Measurements from ENCODE around the gene MANF. TPM values are rescaled to one million over a fixed set of nuclear protein-coding genes. Genes with fewer than 3 reads are reported as not detected.

The MANF gene
- total and polyA plus RNA-seq, 2 of the 13 experiments (the other 11 are each of a cell fraction or from before 2014, with no cell fraction given), result 55.4 to 269 TPM

DNA sequence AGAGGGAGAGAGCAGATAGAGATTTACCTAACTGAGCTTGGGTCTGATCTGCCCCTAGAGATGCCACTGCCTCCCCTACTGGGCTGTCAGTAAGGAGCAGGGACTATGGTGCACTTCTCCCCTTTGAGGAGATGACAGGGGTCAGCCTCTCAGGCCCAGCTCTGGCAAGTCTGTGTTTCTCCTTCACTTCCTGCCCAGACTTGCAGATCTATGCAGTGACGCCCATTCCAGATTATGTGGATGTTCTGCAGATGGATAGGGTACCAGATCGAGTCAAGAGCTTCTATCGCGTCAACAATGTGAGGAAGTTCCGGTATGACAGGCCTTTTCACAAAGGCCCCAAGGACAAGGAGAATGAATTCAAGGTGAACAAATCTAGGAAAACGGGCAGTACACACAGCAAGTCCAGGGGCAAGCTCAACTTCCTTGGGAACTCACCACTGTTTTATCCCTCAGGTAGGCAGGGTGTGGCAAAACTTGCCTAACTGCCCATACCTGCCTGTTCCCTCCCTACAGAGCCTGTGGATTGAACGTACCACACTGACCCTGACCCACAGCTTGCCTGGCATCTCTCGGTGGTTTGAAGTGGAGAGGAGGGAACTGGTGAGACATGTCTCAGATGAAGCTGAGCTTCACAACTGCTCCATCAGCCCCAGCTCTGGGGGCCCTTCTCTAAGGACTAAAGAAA is 29.1 kb upstream of the MANF start:
- ATAC-seq, result no peak
- no peak overlapping the region for H3K27ac ChIP-seq (ENCODE audit: extremely low read length, insufficient read depth, low read length)
- H3K36me3 ChIP-seq (replicated peaks in 1 of 2; ENCODE audit: control insufficient read depth in 1 of 2, insufficient read depth in 2 of 2, low read length in 2 of 2), result no peaks in the 10 kb centered on the region
- H3K4me1 ChIP-seq (ENCODE audit: insufficient read depth, low read length), result no peaks in the 10 kb centered on the region
- H3K4me3 ChIP-seq (replicated peaks in 1 of 3; ENCODE audit: insufficient read depth in 1 of 3, low read depth in 2 of 3, low read length in 3 of 3), result no peak overlapping the region
- H3K79me2 ChIP-seq (ENCODE audit: insufficient read depth, low read length), result no peaks in the 10 kb centered on the region
- no peak for TF ChIP-seq GATAD1 (CRISPR knock-in tag; IDR thresholded peaks at IDR 0.05)
- TF ChIP-seq ZNF30 (CRISPR knock-in tag; IDR thresholded peaks at IDR 0.05), result no peak
- POLR2A ChIA-PET, result no interaction called here
- intact Hi-C loops (cut with micrococcal nuclease; ENCODE audit: unreplicated experiment), result no loop called here
- CTCF ChIA-PET (ENCODE audit: low intra/inter-chr PET ratio, low total read pairs), result no interaction called here
- no peak overlapping the region for H3K9ac ChIP-seq (ENCODE audit: insufficient read depth, low read depth, low read length)
- peaks cover 2 to 17% of the 10 kb centered on the region in 2 experiments; a peak in 2 of 5 replicates for H3K27me3 ChIP-seq (ENCODE audit: control insufficient read depth in 1 of 2, insufficient read depth in 2 of 2, low read length in 2 of 2)
- no TSS peak for BruUV-seq (replicated peaks)
- no peak overlapping the region for H3K4me2 ChIP-seq (ENCODE audit: low read depth, low read length)
- no peaks in the 10 kb centered on the region for H4K20me1 ChIP-seq (ENCODE audit: insufficient read depth, low read length)
- no peaks in the 10 kb centered on the region for H3K9me3 ChIP-seq (ENCODE audit: low read length)
- WGBS (ENCODE audit: low lambda C conversion rate), result 34% methylated on average over 8 of the region's 8 CpGs
- in situ Hi-C loops (cut with HindIII; ENCODE audit: extremely low pct_ligation_motif_present, low pct_unique_long_range_greater_than_20kb), result no loop called here
- FAIRE-seq, result no peak
- no peak for DNase-seq (ENCODE audit: low spot score)
- H2AFZ ChIP-seq (ENCODE audit: low read length), result no peak overlapping the region

DNA sequence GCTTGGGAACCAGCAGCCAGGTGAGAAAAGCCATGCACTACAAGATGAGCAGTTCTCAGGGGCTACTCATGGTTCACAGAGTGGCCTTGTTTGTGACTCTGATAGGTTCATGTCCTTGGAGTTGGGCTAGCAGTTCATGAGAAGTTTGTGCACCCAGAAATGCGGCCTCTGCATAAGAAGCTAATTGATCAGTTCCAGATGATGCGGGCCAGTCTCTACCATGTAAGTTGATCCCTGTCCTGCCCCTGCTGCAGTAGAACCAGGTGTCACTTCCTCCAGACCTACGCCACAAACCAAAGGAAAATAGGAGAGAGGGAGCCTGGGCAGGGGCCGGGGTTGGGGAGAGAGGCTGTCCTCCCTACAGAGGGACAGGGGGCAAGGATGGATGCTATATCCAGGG is 27.2 kb upstream of the MANF start:
- Histone ChIP-seq H3K9me3 (ENCODE audit: low read length) (no peaks in the 10 kb centered on the region), H3K27me3 (ENCODE audit: control insufficient read depth in 1 of 2, insufficient read depth in 2 of 2, low read length in 2 of 2) (peaks cover 2 to 25% of the 10 kb centered on the region in 2 experiments; a peak in 4 of 5 replicates), H2AFZ (ENCODE audit: low read length) (no peak overlapping the region), H4K20me1 (ENCODE audit: insufficient read depth, low read length) (no peaks in the 10 kb centered on the region), H3K36me3 (replicated peaks in 1 of 2; ENCODE audit: control insufficient read depth in 1 of 2, insufficient read depth in 2 of 2, low read length in 2 of 2) (no peaks in the 10 kb centered on the region), H3K27ac (ENCODE audit: extremely low read length, insufficient read depth, low read length) (no peak overlapping the region), H3K4me2 (ENCODE audit: low read depth, low read length) (no peak overlapping the region), H3K4me3 (replicated peaks in 1 of 3; ENCODE audit: insufficient read depth in 1 of 3, low read depth in 2 of 3, low read length in 3 of 3) (no peak overlapping the region), H3K79me2 (ENCODE audit: insufficient read depth, low read length) (no peaks in the 10 kb centered on the region), H3K4me1 (ENCODE audit: insufficient read depth, low read length) (no peaks in the 10 kb centered on the region), H3K9ac (ENCODE audit: insufficient read depth, low read depth, low read length) (no peak overlapping the region)
- ChIA-PET CTCF (ENCODE audit: low intra/inter-chr PET ratio, low total read pairs) (no interaction called here), POLR2A (no interaction called here)
- in situ Hi-C loops (cut with HindIII; ENCODE audit: extremely low pct_ligation_motif_present, low pct_unique_long_range_greater_than_20kb) (no loop called here), intact Hi-C loops (cut with micrococcal nuclease; ENCODE audit: unreplicated experiment) (no loop called here)
- TF ChIP-seq RNF2 (conservative IDR thresholded peaks at IDR 0.05; ENCODE audit: low read depth), result no peak
- no peak for TF ChIP-seq ZNF260 (CRISPR knock-in tag; IDR thresholded peaks at IDR 0.05; ENCODE audit: borderline replicate concordance, low read depth)
- TF ChIP-seq, protein P1, sequence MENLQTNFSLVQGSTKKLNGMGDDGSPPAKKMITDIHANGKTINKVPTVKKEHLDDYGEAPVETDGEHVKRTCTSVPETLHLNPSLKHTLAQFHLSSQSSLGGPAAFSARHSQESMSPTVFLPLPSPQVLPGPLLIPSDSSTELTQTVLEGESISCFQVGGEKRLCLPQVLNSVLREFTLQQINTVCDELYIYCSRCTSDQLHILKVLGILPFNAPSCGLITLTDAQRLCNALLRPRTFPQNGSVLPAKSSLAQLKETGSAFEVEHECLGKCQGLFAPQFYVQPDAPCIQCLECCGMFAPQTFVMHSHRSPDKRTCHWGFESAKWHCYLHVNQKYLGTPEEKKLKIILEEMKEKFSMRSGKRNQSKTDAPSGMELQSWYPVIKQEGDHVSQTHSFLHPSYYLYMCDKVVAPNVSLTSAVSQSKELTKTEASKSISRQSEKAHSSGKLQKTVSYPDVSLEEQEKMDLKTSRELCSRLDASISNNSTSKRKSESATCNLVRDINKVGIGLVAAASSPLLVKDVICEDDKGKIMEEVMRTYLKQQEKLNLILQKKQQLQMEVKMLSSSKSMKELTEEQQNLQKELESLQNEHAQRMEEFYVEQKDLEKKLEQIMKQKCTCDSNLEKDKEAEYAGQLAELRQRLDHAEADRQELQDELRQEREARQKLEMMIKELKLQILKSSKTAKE (CRISPR knock-in tag; IDR thresholded peaks at IDR 0.05; ENCODE audit: borderline replicate concordance), result no peak
- TF ChIP-seq GATA4 (IDR thresholded peaks at IDR 0.05; ENCODE audit: borderline replicate concordance, low read depth), result no peak
- TF ChIP-seq, protein P2, sequence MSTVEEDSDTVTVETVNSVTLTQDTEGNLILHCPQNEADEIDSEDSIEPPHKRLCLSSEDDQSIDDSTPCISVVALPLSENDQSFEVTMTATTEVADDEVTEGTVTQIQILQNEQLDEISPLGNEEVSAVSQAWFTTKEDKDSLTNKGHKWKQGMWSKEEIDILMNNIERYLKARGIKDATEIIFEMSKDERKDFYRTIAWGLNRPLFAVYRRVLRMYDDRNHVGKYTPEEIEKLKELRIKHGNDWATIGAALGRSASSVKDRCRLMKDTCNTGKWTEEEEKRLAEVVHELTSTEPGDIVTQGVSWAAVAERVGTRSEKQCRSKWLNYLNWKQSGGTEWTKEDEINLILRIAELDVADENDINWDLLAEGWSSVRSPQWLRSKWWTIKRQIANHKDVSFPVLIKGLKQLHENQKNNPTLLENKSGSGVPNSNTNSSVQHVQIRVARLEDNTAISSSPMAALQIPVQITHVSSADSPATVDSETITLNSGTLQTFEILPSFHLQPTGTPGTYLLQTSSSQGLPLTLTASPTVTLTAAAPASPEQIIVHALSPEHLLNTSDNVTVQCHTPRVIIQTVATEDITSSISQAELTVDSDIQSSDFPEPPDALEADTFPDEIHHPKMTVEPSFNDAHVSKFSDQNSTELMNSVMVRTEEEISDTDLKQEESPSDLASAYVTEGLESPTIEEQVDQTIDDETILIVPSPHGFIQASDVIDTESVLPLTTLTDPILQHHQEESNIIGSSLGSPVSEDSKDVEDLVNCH (CRISPR knock-in tag; IDR thresholded peaks at IDR 0.05), result no peak
- DNase-seq (ENCODE audit: low spot score) (no peak), FAIRE-seq (no peak), ATAC-seq (no peak)
- no TSS peak for BruUV-seq (replicated peaks)
- WGBS (ENCODE audit: low lambda C conversion rate), result 0% methylated on average over 4 of the region's 4 CpGs

Measured in HepG2 (cell line).